ENCODE data around the gene CPED1. TPM values are rescaled to one million over a fixed set of nuclear protein-coding genes. Genes with fewer than 3 reads are reported as not detected.
A peak's percentile ranks its signal among the peaks of the same experiment; 100 is the strongest.

CPED1 gene
- total RNA-seq, 2 donors from 2014 or later, result 77.4 to 126 TPM

GRCh38 chr7:121038717-121039509 is 50.4 kb downstream of the CPED1 start:
- no peak overlapping the region for H3K4me3 ChIP-seq
- ATAC-seq (ENCODE audit: insufficient number of reproducible peaks, low FRiP score, low read depth) (no peak), DNase-seq (ENCODE audit: low spot score) (no peak)
- no peaks in the 10 kb centered on the region for H3K9me3 ChIP-seq
- TF ChIP-seq CTCF (IDR thresholded peaks at IDR 0.05), result no peak
- H3K4me1 ChIP-seq (ENCODE audit: control insufficient read depth in 1 of 2, low read depth in 2 of 2), result peaks cover 11 to 32% of the 10 kb centered on the region in 2 donors
- no peaks in the 10 kb centered on the region for H3K27me3 ChIP-seq (replicated peaks; ENCODE audit: insufficient read depth)
- H3K36me3 ChIP-seq, result no peaks in the 10 kb centered on the region
- H3K27ac ChIP-seq, result peak overlapping the region in 1 of 2 donors; percentile 17

- DNase-seq (ENCODE audit: low spot score) (no peak), ATAC-seq (ENCODE audit: insufficient number of reproducible peaks, low FRiP score, low read depth) (no peak)
- TF ChIP-seq CTCF (IDR thresholded peaks at IDR 0.05), result no peak
- Histone ChIP-seq H3K27ac (no peak overlapping the region), H3K4me3 (no peak overlapping the region), H3K4me1 (ENCODE audit: control insufficient read depth in 1 of 2, low read depth in 2 of 2) (peaks cover 11 to 35% of the 10 kb centered on the region in 2 donors), H3K36me3 (no peaks in the 10 kb centered on the region), H3K27me3 (replicated peaks; ENCODE audit: insufficient read depth) (no peaks in the 10 kb centered on the region), H3K9me3 (no peaks in the 10 kb centered on the region)
Observed at GRCh38 chr7:121039510-121039822, 51.0 kb downstream of the CPED1 start.

- no peaks in the 10 kb centered on the region for H3K9me3 ChIP-seq
- no peaks in the 10 kb centered on the region for H3K36me3 ChIP-seq
- DNase-seq (ENCODE audit: low spot score), result no peak
- no peaks in the 10 kb centered on the region for H3K27me3 ChIP-seq (replicated peaks; ENCODE audit: insufficient read depth)
- no peak for ATAC-seq (ENCODE audit: insufficient number of reproducible peaks, low FRiP score, low read depth)
- no peak overlapping the region for H3K4me3 ChIP-seq
- peaks cover 11 to 40% of the 10 kb centered on the region in 2 donors for H3K4me1 ChIP-seq (ENCODE audit: control insufficient read depth in 1 of 2, low read depth in 2 of 2)
- H3K27ac ChIP-seq, result peak overlapping the region in 1 of 2 donors; percentile 16
- TF ChIP-seq CTCF (IDR thresholded peaks at IDR 0.05), result no peak
Observed at GRCh38 chr7:121039994-121040393, 51.5 kb downstream of the CPED1 start.

GRCh38 chr7:121041516-121042148 is 53.1 kb downstream of the CPED1 start:
- Histone ChIP-seq H3K4me3 (peak overlapping the region; percentile 22), H3K36me3 (no peaks in the 10 kb centered on the region), H3K4me1 (ENCODE audit: control insufficient read depth in 1 of 2, low read depth in 2 of 2) (peaks cover 20 to 49% of the 10 kb centered on the region in 2 donors), H3K27ac (peak overlapping the region; percentile 56 to 71), H3K27me3 (replicated peaks; ENCODE audit: insufficient read depth) (no peaks in the 10 kb centered on the region), H3K9me3 (no peaks in the 10 kb centered on the region)
- TF ChIP-seq CTCF (IDR thresholded peaks at IDR 0.05), result no peak
- DNase-seq (ENCODE audit: low spot score) (no peak), ATAC-seq (ENCODE audit: insufficient number of reproducible peaks, low FRiP score, low read depth) (no peak)

- DNase-seq (ENCODE audit: low spot score), result no peak
- no peak for TF ChIP-seq CTCF (IDR thresholded peaks at IDR 0.05)
- no peak overlapping the region for H3K4me3 ChIP-seq
- no peaks in the 10 kb centered on the region for H3K36me3 ChIP-seq
- peak overlapping the region; percentile 56 to 71 for H3K27ac ChIP-seq
- H3K4me1 ChIP-seq (ENCODE audit: control insufficient read depth in 1 of 2, low read depth in 2 of 2), result peaks cover 24 to 54% of the 10 kb centered on the region in 2 donors
- H3K9me3 ChIP-seq, result no peaks in the 10 kb centered on the region
- no peak for ATAC-seq (ENCODE audit: insufficient number of reproducible peaks, low FRiP score, low read depth)
- H3K27me3 ChIP-seq (replicated peaks; ENCODE audit: insufficient read depth), result no peaks in the 10 kb centered on the region
Observed at GRCh38 chr7:121042195-121042594, 53.7 kb downstream of the CPED1 start.
